A172 (cell line): ENCODE results near the gene GPC1. TPM values are rescaled to one million over a fixed set of nuclear protein-coding genes. Genes with fewer than 3 reads are reported as not detected.

Experiments
- DNase-seq: peaks from one replicate; pipeline ENCODE4 v3.0.0-alpha.2; 2015; ENCODE audit warnings: low spot score
- total RNA-seq: library from RNA; depleted of rRNA; stranded (reverse); fragments of >200 nt; shearing (Covaris generic); gene quantifications from 2 replicates; pipeline ENCODE4 v1.2.3, GENCODE V29; 2014; rRNA removed

GPC1 gene
- total RNA-seq, 1 experiment from 2014 or later: 182 TPM

GRCh38 chr2:240511351-240512108 lies 76.1 kb downstream of the GPC1 start:
- no peak for DNase-seq

- DNase-seq: no peak
These were observed 76.6 kb downstream of the GPC1 start for GRCh38 chr2:240512109-240512485.

- DNase-seq: no peak
These were observed 77.4 kb downstream of the GPC1 start for GRCh38 chr2:240512666-240513535.

- DNase-seq: peak; percentile 85
These were observed 78.3 kb downstream of the GPC1 start for GRCh38 chr2:240513549-240514287.

GRCh38 chr2:240514631-240515030 lies 79.2 kb downstream of the GPC1 start:
- DNase-seq: no peak

- no peak for DNase-seq
These were observed 81.9 kb downstream of the GPC1 start for GRCh38 chr2:240517342-240517741.

Other genes starting within 250 kb of the GPC1 start
- gene ANKMY1, start 122.3 kb downstream of the GPC1 start, total RNA-seq: 8.0 and 8.9 TPM in 2 replicates
- 12.3 and 12.6 TPM in 2 replicates for gene DUSP28, start 124.7 kb downstream of the GPC1 start, total RNA-seq
- gene RNPEPL1, start 132.8 kb downstream of the GPC1 start, total RNA-seq: 13.5 and 19.8 TPM in 2 replicates
- gene CAPN10, start 151.1 kb downstream of the GPC1 start, total RNA-seq: 15.4 and 22.2 TPM in 2 replicates
- gene GPR35, start 189.8 kb downstream of the GPC1 start, total RNA-seq: 0.17 and 2.7 TPM in 2 replicates
- not detected in 2 replicates for gene AQP12B, start 247.2 kb downstream of the GPC1 start, total RNA-seq